Fibroblast of villous mesenchyme (primary cell): Measurements from ENCODE around the gene USE1. TPM values are rescaled to one million over a fixed set of nuclear protein-coding genes. Genes with fewer than 3 reads are reported as not detected.
A peak's percentile ranks its signal among the peaks of the same experiment; 100 is the strongest.

Experiments used
- DNase-seq: peaks from one replicate; pipeline ENCODE4 v3.0.0-alpha.2; 2010; ENCODE audit warnings: low read depth
- H3K4me3 ChIP-seq: 2 replicates; pipeline ENCODE4 v1.5.1; 2011; ENCODE audit warnings: low read depth, mild to moderate bottlenecking, low read length
- CTCF ChIP-seq: IDR thresholded peaks from 2 replicates; pipeline ENCODE4 v1.5.1; 2012; ENCODE audit warnings: low read depth, mild to moderate bottlenecking, low read length; ENCODE audit not compliant: insufficient read depth
- total RNA-seq: library from RNA; depleted of rRNA; stranded (reverse); fragments of >200 nt; gene quantifications from 2 replicates; pipeline ENCODE4 v1.2.3, GENCODE V29; 2012

USE1 gene, protein sequence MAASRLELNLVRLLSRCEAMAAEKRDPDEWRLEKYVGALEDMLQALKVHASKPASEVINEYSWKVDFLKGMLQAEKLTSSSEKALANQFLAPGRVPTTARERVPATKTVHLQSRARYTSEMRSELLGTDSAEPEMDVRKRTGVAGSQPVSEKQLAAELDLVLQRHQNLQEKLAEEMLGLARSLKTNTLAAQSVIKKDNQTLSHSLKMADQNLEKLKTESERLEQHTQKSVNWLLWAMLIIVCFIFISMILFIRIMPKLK
- total RNA-seq: 18.1 and 23.8 TPM in 2 replicates

GRCh38 chr19:17215127-17215971 is at the start of gene USE1:
USE1 (plus strand) TSS chr19:17215357; CDS start chr19:17215406, 49 bp downstream.
- peak within 1 kb of the TSS; percentile 78 for H3K4me3 ChIP-seq
- TF ChIP-seq CTCF: no peak
- DNase-seq: peak; percentile 94

GRCh38 chr19:17165715-17166114 is 49.4 kb upstream of the USE1 start:
- no peak for DNase-seq
- TF ChIP-seq CTCF: no peak

GRCh38 chr19:17170538-17171297 is 44.4 kb upstream of the USE1 start:
- TF ChIP-seq CTCF: no peak
- no peak overlapping the region for H3K4me3 ChIP-seq
- DNase-seq: no peak

More at GRCh38 chr19:17165715-17166114, 49.4 kb upstream of the USE1 start:
- H3K4me3 ChIP-seq: no peak overlapping the region

- H3K4me3 ChIP-seq: no peak overlapping the region
- TF ChIP-seq CTCF: no peak
- no peak for DNase-seq
Observed at GRCh38 chr19:17171874-17172273, 43.3 kb upstream of the USE1 start.

- DNase-seq: no peak
- TF ChIP-seq CTCF: no peak
Observed at GRCh38 chr19:17172624-17173345, 42.4 kb upstream of the USE1 start.

DNA sequence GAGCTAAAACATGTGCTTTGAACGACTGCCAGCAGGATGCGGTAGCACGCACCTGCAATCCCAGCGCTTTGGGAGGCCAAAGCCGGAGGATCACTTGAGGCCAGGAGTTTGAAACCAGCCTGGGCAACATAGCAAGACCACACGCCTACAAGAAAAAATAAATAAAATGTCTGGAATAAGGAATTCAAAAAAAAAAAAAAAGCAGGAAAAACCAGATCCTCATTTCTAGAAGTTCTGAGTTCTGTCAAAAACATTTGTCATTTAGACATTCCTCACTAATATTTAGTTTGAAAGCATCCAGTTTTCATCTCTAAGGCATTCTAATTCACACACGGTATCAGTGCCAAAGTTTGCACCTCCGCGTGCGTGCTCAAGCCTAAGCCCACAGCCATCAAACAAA is 36.9 kb upstream of the USE1 start:
- DNase-seq: no peak
- no peak overlapping the region for H3K4me3 ChIP-seq
- no peak for TF ChIP-seq CTCF

More at GRCh38 chr19:17172624-17173345, 42.4 kb upstream of the USE1 start:
- no peak overlapping the region for H3K4me3 ChIP-seq
